HEK293 (cell line): ENCODE data around the gene ETV6.
A peak's percentile ranks its signal among the peaks of the same experiment; 100 is the strongest.

Experiments used
- EGR2 ChIP-seq: fragments of 450-650 bp; formaldehyde crosslinking; IDR thresholded peaks from 2 replicates; pipeline ENCODE4 v1.5.1; 2016; ENCODE audit warnings: low read depth, missing biosample characterization, missing genetic modification characterization
- GLIS2 ChIP-seq: fragments of 450-650 bp; formaldehyde crosslinking; IDR thresholded peaks from 2 replicates; pipeline ENCODE4 v1.5.1; 2016; ENCODE audit warnings: missing biosample characterization, missing genetic modification characterization
- HIC1 ChIP-seq: fragments of 450-650 bp; formaldehyde crosslinking; IDR thresholded peaks from 2 replicates; pipeline ENCODE4 v1.5.1; 2016; ENCODE audit warnings: missing biosample characterization, missing genetic modification characterization
- KLF10 ChIP-seq: fragments of 450-650 bp; IDR thresholded peaks from 2 replicates; pipeline ENCODE4 v1.5.1; 2018; ENCODE audit warnings: missing biosample characterization, mild to moderate bottlenecking, missing genetic modification characterization
- KLF7 ChIP-seq: fragments of 450-650 bp; formaldehyde crosslinking; IDR thresholded peaks from 2 replicates; pipeline ENCODE4 v1.5.1; 2016; ENCODE audit warnings: missing biosample characterization, missing genetic modification characterization, borderline replicate concordance
- KLF9 ChIP-seq: fragments of 450-650 bp; formaldehyde crosslinking; IDR thresholded peaks from 2 replicates; pipeline ENCODE4 v1.5.1; 2016; ENCODE audit warnings: missing biosample characterization, missing genetic modification characterization, low read depth
- MYNN ChIP-seq: fragments of 450-650 bp; formaldehyde crosslinking; IDR thresholded peaks from 2 replicates; pipeline ENCODE4 v1.5.1; 2016; ENCODE audit warnings: missing biosample characterization, missing genetic modification characterization, borderline replicate concordance
- PRDM1 ChIP-seq: fragments of 450-650 bp; formaldehyde crosslinking; IDR thresholded peaks from 2 replicates; pipeline ENCODE4; 2016; ENCODE audit warnings: missing biosample characterization, missing genetic modification characterization
- SALL2 ChIP-seq: fragments of 450-650 bp; formaldehyde crosslinking; IDR thresholded peaks from 2 replicates; pipeline ENCODE4 v1.5.0; 2017; ENCODE audit warnings: missing biosample characterization, mild to moderate bottlenecking, missing genetic modification characterization, borderline replicate concordance
- SCRT2 ChIP-seq: fragments of 450-650 bp; formaldehyde crosslinking; IDR thresholded peaks from 2 replicates; pipeline ENCODE4 v1.5.1; 2016; ENCODE audit warnings: missing biosample characterization, missing genetic modification characterization
- TCF7L2 ChIP-seq: IDR thresholded peaks from 2 replicates; pipeline ENCODE4 v1.6.1; 2011; ENCODE audit warnings: low read depth, mild to moderate bottlenecking, inconsistent platforms, low read length, moderate library complexity, borderline replicate concordance
- WT1 ChIP-seq: fragments of 450-650 bp; formaldehyde crosslinking; IDR thresholded peaks from 2 replicates; pipeline ENCODE4 v1.5.1; 2016; ENCODE audit warnings: missing biosample characterization, missing genetic modification characterization
- ZBTB21 ChIP-seq: fragments of 450-650 bp; formaldehyde crosslinking; IDR thresholded peaks from 2 replicates; pipeline ENCODE4 v1.5.1; 2017; ENCODE audit warnings: missing biosample characterization, missing genetic modification characterization
- ZBTB49 ChIP-seq: fragments of 450-650 bp; formaldehyde crosslinking; IDR thresholded peaks from 2 replicates; pipeline ENCODE4 v1.5.1; 2016; ENCODE audit warnings: missing biosample characterization, missing genetic modification characterization, low read depth
- ZFHX2 ChIP-seq: fragments of 450-650 bp; formaldehyde crosslinking; conservative IDR thresholded peaks from 2 replicates; pipeline ENCODE4 v1.5.1; 2016; ENCODE audit warnings: missing biosample characterization, missing genetic modification characterization
- ZFP3 ChIP-seq: fragments of 450-650 bp; formaldehyde crosslinking; IDR thresholded peaks from 2 replicates; pipeline ENCODE4 v1.5.1; 2016; ENCODE audit warnings: low read depth, missing biosample characterization, missing genetic modification characterization
- ZNF10 ChIP-seq: fragments of 450-650 bp; formaldehyde crosslinking; IDR thresholded peaks from 2 replicates; pipeline ENCODE4 v1.5.1; 2017; ENCODE audit warnings: missing biosample characterization, missing genetic modification characterization
- ZNF146 ChIP-seq: fragments of 450-650 bp; formaldehyde crosslinking; IDR thresholded peaks from 2 replicates; pipeline ENCODE4 v1.5.1; 2016; ENCODE audit warnings: missing biosample characterization, missing genetic modification characterization
- ZNF155 ChIP-seq: fragments of 450-650 bp; formaldehyde crosslinking; IDR thresholded peaks from 2 replicates; pipeline ENCODE4 v1.5.1; 2016; ENCODE audit warnings: missing biosample characterization, missing genetic modification characterization
- ZNF169 ChIP-seq: fragments of 450-650 bp; formaldehyde crosslinking; IDR thresholded peaks from 2 replicates; pipeline ENCODE4 v1.5.1; 2016; ENCODE audit warnings: missing biosample characterization, missing genetic modification characterization
- ZNF19 ChIP-seq: fragments of 450-650 bp; formaldehyde crosslinking; IDR thresholded peaks from 2 replicates; pipeline ENCODE4; 2016; ENCODE audit warnings: missing biosample characterization, missing genetic modification characterization, low read depth
- ZNF302 ChIP-seq: fragments of 450-650 bp; formaldehyde crosslinking; IDR thresholded peaks from 2 replicates; pipeline ENCODE4 v1.5.1; 2016; ENCODE audit warnings: missing biosample characterization, missing genetic modification characterization, low read depth
- ZNF354C ChIP-seq: fragments of 450-650 bp; formaldehyde crosslinking; IDR thresholded peaks from 2 replicates; pipeline ENCODE4 v1.5.1; 2016; ENCODE audit warnings: missing biosample characterization, missing genetic modification characterization, low read depth, borderline replicate concordance
- ZNF510 ChIP-seq: fragments of 450-650 bp; formaldehyde crosslinking; IDR thresholded peaks from 2 replicates; pipeline ENCODE4 v1.5.1; 2018; ENCODE audit warnings: mild to moderate bottlenecking, missing genetic modification characterization, missing biosample characterization; ENCODE audit not compliant: insufficient replicate concordance
- ZNF585B ChIP-seq: fragments of 450-650 bp; formaldehyde crosslinking; IDR thresholded peaks from 2 replicates; pipeline ENCODE4 v1.5.1; 2016; ENCODE audit warnings: missing biosample characterization, missing genetic modification characterization
- ZNF621 ChIP-seq: fragments of 450-650 bp; formaldehyde crosslinking; IDR thresholded peaks from 2 replicates; pipeline ENCODE4 v1.5.1; 2017; ENCODE audit warnings: missing biosample characterization, missing genetic modification characterization
- ZNF660 ChIP-seq: fragments of 450-650 bp; IDR thresholded peaks from 2 replicates; pipeline ENCODE4 v1.5.1; 2018; ENCODE audit warnings: missing biosample characterization, mild to moderate bottlenecking, missing genetic modification characterization
- ZNF664 ChIP-seq: fragments of 450-650 bp; formaldehyde crosslinking; IDR thresholded peaks from 2 replicates; pipeline ENCODE4 v1.5.1; 2016; ENCODE audit warnings: missing biosample characterization, missing genetic modification characterization
- ZNF785 ChIP-seq: fragments of 450-650 bp; formaldehyde crosslinking; IDR thresholded peaks from 2 replicates; pipeline ENCODE4 v1.5.1; 2016; ENCODE audit warnings: missing biosample characterization, missing genetic modification characterization
- ZSCAN23 ChIP-seq: fragments of 450-650 bp; formaldehyde crosslinking; IDR thresholded peaks from 2 replicates; pipeline ENCODE4 v1.5.1; 2016; ENCODE audit warnings: missing biosample characterization, missing genetic modification characterization
- TF ChIP-seq, protein P1 (sequence below): fragments of 450-650 bp; formaldehyde crosslinking; IDR thresholded peaks from 2 replicates; pipeline ENCODE4 v1.5.1; 2017; ENCODE audit warnings: missing biosample characterization, missing genetic modification characterization
- TF ChIP-seq, protein P2 (sequence below): fragments of 450-650 bp; formaldehyde crosslinking; IDR thresholded peaks from 2 replicates; pipeline ENCODE4 v1.5.1; 2016; ENCODE audit warnings: missing biosample characterization, missing genetic modification characterization

Gene ETV6

DNA sequence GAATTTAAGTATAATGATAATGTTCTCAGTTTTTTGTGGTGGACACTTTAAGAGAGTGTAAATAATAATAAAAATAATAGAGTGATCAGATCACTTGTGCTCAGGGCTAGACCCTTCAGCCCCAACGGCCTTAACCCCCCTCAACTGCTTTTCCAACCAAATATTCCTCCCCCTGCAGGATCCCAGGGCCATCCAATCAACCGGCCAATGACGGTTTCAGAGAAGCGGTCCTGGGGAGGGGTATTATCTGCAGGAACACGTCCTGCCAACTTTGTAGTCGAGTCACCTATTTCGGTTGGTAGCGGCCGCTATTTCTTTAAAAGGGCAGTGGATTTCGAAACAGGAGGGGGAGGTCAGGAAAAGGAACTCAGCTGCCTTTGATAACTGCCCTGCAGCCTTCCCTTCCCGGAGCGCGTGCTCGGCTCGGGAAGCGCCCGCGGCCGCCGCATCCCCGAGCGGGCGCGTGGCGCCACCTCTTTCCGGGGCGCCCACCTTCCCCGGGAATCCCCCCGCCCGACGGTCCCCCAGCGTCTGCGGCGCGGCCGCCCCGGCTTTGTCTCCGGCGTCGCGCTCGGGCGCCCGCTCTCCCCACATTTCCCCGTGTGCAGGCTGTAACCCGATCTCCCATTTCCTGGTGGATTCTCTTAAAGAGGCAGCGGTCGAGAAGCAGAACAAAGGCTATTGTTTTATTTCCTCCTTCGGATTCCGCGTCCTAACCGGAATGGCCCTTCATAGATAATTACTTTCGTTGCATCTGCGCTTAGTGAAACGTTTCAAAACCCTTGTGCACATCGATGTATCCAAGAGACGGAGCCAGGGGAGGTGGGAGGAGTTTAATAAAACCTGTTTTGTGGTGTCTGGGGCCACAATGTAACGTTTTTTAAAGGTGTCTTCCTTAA is 711 bp upstream of the ETV6 start (continued):
- no peak for TF ChIP-seq KLF7 (tag by site-specific recombination)
- TF ChIP-seq ZNF302 = no peak
- no peak for TF ChIP-seq WT1 (tag by site-specific recombination)
- no peak for TF ChIP-seq ZNF146 (tag by site-specific recombination)
- TF ChIP-seq ZNF354C (tag by site-specific recombination) = no peak
- TF ChIP-seq HIC1 (tag by site-specific recombination) = no peak
- TF ChIP-seq ZSCAN23 = no peak
- peak; percentile 30 for TF ChIP-seq ZNF510 (tag by site-specific recombination)
- no peak for TF ChIP-seq TCF7L2
- TF ChIP-seq GLIS2 (tag by site-specific recombination) = no peak
- 0 out of 2 replicates have a peak, but pooled peaks have one; percentile 48 for TF ChIP-seq ZNF10 (tag by site-specific recombination)
- TF ChIP-seq SCRT2 (tag by site-specific recombination) = no peak
- TF ChIP-seq ZNF785 = no peak
- TF ChIP-seq, protein P1, sequence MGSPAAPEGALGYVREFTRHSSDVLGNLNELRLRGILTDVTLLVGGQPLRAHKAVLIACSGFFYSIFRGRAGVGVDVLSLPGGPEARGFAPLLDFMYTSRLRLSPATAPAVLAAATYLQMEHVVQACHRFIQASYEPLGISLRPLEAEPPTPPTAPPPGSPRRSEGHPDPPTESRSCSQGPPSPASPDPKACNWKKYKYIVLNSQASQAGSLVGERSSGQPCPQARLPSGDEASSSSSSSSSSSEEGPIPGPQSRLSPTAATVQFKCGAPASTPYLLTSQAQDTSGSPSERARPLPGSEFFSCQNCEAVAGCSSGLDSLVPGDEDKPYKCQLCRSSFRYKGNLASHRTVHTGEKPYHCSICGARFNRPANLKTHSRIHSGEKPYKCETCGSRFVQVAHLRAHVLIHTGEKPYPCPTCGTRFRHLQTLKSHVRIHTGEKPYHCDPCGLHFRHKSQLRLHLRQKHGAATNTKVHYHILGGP (tag by site-specific recombination) = no peak
- TF ChIP-seq MYNN (tag by site-specific recombination) = no peak
- TF ChIP-seq SALL2 (tag by site-specific recombination) = no peak
- peak; percentile 39 for TF ChIP-seq ZFHX2 (tag by site-specific recombination)
- TF ChIP-seq ZNF19 (tag by site-specific recombination) = no peak
- no peak for TF ChIP-seq ZBTB49 (tag by site-specific recombination)
- no peak for TF ChIP-seq ZFP3 (tag by site-specific recombination)
- TF ChIP-seq ZNF660 (tag by site-specific recombination) = peak; percentile 56; the same call in 1 of the 2 replicates
- no peak for TF ChIP-seq ZNF621 (tag by site-specific recombination)
- no peak for TF ChIP-seq ZNF585B (tag by site-specific recombination)
- no peak for TF ChIP-seq ZNF169 (tag by site-specific recombination)
- TF ChIP-seq ZNF664 = no peak
- TF ChIP-seq, protein P2, sequence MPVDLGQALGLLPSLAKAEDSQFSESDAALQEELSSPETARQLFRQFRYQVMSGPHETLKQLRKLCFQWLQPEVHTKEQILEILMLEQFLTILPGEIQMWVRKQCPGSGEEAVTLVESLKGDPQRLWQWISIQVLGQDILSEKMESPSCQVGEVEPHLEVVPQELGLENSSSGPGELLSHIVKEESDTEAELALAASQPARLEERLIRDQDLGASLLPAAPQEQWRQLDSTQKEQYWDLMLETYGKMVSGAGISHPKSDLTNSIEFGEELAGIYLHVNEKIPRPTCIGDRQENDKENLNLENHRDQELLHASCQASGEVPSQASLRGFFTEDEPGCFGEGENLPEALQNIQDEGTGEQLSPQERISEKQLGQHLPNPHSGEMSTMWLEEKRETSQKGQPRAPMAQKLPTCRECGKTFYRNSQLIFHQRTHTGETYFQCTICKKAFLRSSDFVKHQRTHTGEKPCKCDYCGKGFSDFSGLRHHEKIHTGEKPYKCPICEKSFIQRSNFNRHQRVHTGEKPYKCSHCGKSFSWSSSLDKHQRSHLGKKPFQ (tag by site-specific recombination) = no peak
- no peak for TF ChIP-seq KLF10
- no peak for TF ChIP-seq KLF9 (tag by site-specific recombination)
- no peak for TF ChIP-seq ZBTB21
- TF ChIP-seq EGR2 (tag by site-specific recombination) = peak; percentile 17
- TF ChIP-seq ZNF155 = no peak
- TF ChIP-seq PRDM1 = peak; percentile 36; the same call in 1 of the 2 replicates
